PC-9 (cell line): ENCODE measurements around the gene ZNF280A. TPM values are rescaled to one million over a fixed set of nuclear protein-coding genes. Genes with fewer than 3 reads are reported as not detected.

ENCODE experiments used
- BruUV-seq: library from RNA; stranded (reverse); fragments of 400-500 nt; replicated peaks from 2 replicates; lab custom pipeline; 2021; lab: Mats Ljungman, UMichigan
- CTCF ChIA-PET: fragments of 300-600 bp; sonication (Branson Sonifier 250); formaldehyde crosslinking; loops from one replicate; lab custom pipeline; 2022; ENCODE audit warnings: antibody characterized with exemption; lab: Charles Lee
- POLR2A ChIA-PET: fragments of 300-600 bp; sonication (Branson Sonifier 250); formaldehyde crosslinking; loops from one replicate; lab custom pipeline; 2022; ENCODE audit warnings: antibody characterized with exemption; ENCODE audit not compliant: unreplicated experiment; lab: Charles Lee
- DNase-seq, 2 experiments: peaks; one replicate each; pipeline versions ENCODE4 v3.0.0 to v3.0.0-alpha.2; 2015 to 2022; ENCODE audit warnings: mixed read lengths in 1 of 2
- H2AFZ ChIP-seq: fragments of 200-600 bp; sonication (generic); 2 replicates; pipeline ENCODE4 v1.8.1; 2017; ENCODE audit warnings: antibody characterized with exemption
- H3F3A ChIP-seq: fragments of 200-600 bp; sonication (generic); 2 replicates; pipeline ENCODE4 v1.8.1; 2017; ENCODE audit warnings: antibody characterized with exemption, mild to moderate bottlenecking, low read depth; ENCODE audit not compliant: insufficient read depth
- H3K27ac ChIP-seq: fragments of 200-600 bp; sonication (generic); 2 replicates; pipeline ENCODE4 v1.6.1; 2016; ENCODE audit warnings: mixed run types
- H3K27me3 ChIP-seq: fragments of 200-600 bp; sonication (generic); 2 replicates; pipeline ENCODE4 v1.6.1; 2016; ENCODE audit warnings: low read depth, mixed run types; ENCODE audit not compliant: insufficient read depth
- H3K36me3 ChIP-seq: fragments of 200-600 bp; sonication (generic); 2 replicates; pipeline ENCODE4 v1.6.1; 2016; ENCODE audit warnings: low read depth, mixed run types
- H3K4me1 ChIP-seq: fragments of 200-600 bp; sonication (generic); replicated peaks from 2 replicates; pipeline ENCODE4 v1.6.1; 2016; ENCODE audit warnings: mixed run types; ENCODE audit not compliant: insufficient read depth
- H3K4me2 ChIP-seq: fragments of 200-600 bp; sonication (generic); 2 replicates; pipeline ENCODE4 v1.6.1; 2017; ENCODE audit warnings: mixed run types
- H3K4me3 ChIP-seq: fragments of 200-600 bp; sonication (generic); 2 replicates; pipeline ENCODE4 v1.6.1; 2016; ENCODE audit warnings: mixed run types
- H3K79me2 ChIP-seq: fragments of 200-600 bp; sonication (generic); 2 replicates; pipeline ENCODE4 v1.6.1; 2017; ENCODE audit warnings: low read depth, mixed run types
- H3K9me2 ChIP-seq: fragments of 200-600 bp; sonication (generic); 2 replicates; pipeline ENCODE4 v1.8.1; 2017; ENCODE audit warnings: mild to moderate bottlenecking; ENCODE audit not compliant: insufficient read depth
- H3K9me3 ChIP-seq: fragments of 200-600 bp; sonication (generic); 2 replicates; pipeline ENCODE4 v1.8.1; 2016; ENCODE audit warnings: low read depth; ENCODE audit not compliant: insufficient read depth
- H4K20me1 ChIP-seq: fragments of 200-600 bp; sonication (generic); 2 replicates; pipeline ENCODE4 v1.8.1; 2017; ENCODE audit not compliant: insufficient read depth
- EZH2 ChIP-seq: fragments of 200-600 bp; sonication (generic); IDR thresholded peaks from 2 replicates; pipeline ENCODE4 v1.8.0; 2017; ENCODE audit warnings: antibody characterized with exemption, low read depth
- intact Hi-C: fragments of 100-400 bp; cut with micrococcal nuclease; formaldehyde crosslinking; loops from one replicate; pipeline ENCODE4 v1.10.0; 2022; ENCODE audit not compliant: unreplicated experiment
- total RNA-seq: library from RNA; stranded (reverse); gene quantifications from 2 replicates; pipeline ENCODE4 v1.2.3, GENCODE V29; 2021
- TF ChIP-seq, protein P1 (sequence below): fragments of 200-600 bp; sonication (generic); conservative IDR thresholded peaks from 2 replicates; pipeline ENCODE4 v1.6.1; 2017; ENCODE audit warnings: mixed run types, antibody characterized with exemption, mild to moderate bottlenecking, moderate library complexity

The ZNF280A gene
- total RNA-seq, 1 experiment from 2014 or later, result not detected

DNA sequence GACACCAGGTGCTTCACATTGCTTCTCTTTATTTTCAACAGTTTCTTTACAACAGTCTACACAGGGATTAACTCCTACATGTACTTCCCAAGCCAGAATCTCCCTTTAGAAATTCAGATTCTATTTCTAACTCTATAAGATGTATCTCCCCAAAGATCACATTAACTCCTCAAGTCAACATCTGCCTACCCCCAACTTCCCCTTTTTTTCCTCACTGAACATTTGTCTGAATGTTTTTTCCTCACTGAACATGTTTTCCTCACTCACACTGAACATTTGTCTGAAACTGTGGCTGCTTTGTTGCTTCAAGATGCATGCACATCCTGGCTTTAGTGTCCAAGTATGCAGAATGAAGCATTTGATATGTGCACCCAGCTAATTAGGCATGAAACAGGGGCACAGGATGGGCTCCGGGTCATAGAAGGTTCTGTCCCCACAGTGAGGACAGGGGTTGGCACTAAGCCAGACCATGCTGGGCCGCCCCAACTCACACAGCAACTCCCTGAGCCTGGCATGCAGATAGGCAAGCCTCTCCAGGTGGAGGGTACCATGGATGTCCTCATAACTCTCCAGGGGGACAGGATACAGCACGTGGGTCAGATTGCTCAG lies 27.7 kb upstream of the ZNF280A start:
- no peaks in the 10 kb centered on the region for H3K79me2 ChIP-seq
- intact Hi-C loops, result no loop called here
- no peaks in the 10 kb centered on the region for H4K20me1 ChIP-seq
- POLR2A ChIA-PET, result no interaction called here
- DNase-seq, result no peak
- no TSS peak for BruUV-seq
- no peaks in the 10 kb centered on the region for H3F3A ChIP-seq
- no peak overlapping the region for H3K4me2 ChIP-seq
- no peaks in the 10 kb centered on the region for H3K9me2 ChIP-seq
- H3K36me3 ChIP-seq, result no peaks in the 10 kb centered on the region
- no peak for TF ChIP-seq EZH2
- TF ChIP-seq, protein P1, sequence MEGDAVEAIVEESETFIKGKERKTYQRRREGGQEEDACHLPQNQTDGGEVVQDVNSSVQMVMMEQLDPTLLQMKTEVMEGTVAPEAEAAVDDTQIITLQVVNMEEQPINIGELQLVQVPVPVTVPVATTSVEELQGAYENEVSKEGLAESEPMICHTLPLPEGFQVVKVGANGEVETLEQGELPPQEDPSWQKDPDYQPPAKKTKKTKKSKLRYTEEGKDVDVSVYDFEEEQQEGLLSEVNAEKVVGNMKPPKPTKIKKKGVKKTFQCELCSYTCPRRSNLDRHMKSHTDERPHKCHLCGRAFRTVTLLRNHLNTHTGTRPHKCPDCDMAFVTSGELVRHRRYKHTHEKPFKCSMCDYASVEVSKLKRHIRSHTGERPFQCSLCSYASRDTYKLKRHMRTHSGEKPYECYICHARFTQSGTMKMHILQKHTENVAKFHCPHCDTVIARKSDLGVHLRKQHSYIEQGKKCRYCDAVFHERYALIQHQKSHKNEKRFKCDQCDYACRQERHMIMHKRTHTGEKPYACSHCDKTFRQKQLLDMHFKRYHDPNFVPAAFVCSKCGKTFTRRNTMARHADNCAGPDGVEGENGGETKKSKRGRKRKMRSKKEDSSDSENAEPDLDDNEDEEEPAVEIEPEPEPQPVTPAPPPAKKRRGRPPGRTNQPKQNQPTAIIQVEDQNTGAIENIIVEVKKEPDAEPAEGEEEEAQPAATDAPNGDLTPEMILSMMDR, result no peak
- H3K4me1 ChIP-seq, result no peaks in the 10 kb centered on the region
- H2AFZ ChIP-seq, result no peak overlapping the region
- H3K4me3 ChIP-seq, result no peak overlapping the region
- H3K27me3 ChIP-seq, result peaks cover 35% of the 10 kb centered on the region
- CTCF ChIA-PET, result no interaction called here
- no peak overlapping the region for H3K27ac ChIP-seq
- H3K9me3 ChIP-seq, result no peaks in the 10 kb centered on the region

GRCh38 chr22:22547226-22547625 lies 27.2 kb upstream of the ZNF280A start:
- no peaks in the 10 kb centered on the region for H4K20me1 ChIP-seq
- BruUV-seq, result no TSS peak
- TF ChIP-seq, protein P1, result no peak
- no peak for TF ChIP-seq EZH2
- no peak for DNase-seq
- no peak overlapping the region for H3K27ac ChIP-seq
- no peaks in the 10 kb centered on the region for H3K36me3 ChIP-seq
- no peak overlapping the region for H3K4me2 ChIP-seq
- H3K79me2 ChIP-seq, result no peaks in the 10 kb centered on the region
- no peaks in the 10 kb centered on the region for H3K4me1 ChIP-seq
- CTCF ChIA-PET, result no interaction called here
- intact Hi-C loops, result no loop called here
- H3K27me3 ChIP-seq, result peaks cover 40% of the 10 kb centered on the region
- no peak overlapping the region for H3K4me3 ChIP-seq
- H2AFZ ChIP-seq, result no peak overlapping the region
- H3F3A ChIP-seq, result no peaks in the 10 kb centered on the region
- POLR2A ChIA-PET, result no interaction called here
- no peaks in the 10 kb centered on the region for H3K9me3 ChIP-seq
- no peaks in the 10 kb centered on the region for H3K9me2 ChIP-seq

GRCh38 chr22:22546490-22546889 lies 26.4 kb upstream of the ZNF280A start:
- ChIA-PET POLR2A (no interaction called here), CTCF (no interaction called here)
- Histone ChIP-seq H3K4me1 (no peaks in the 10 kb centered on the region), H3F3A (no peaks in the 10 kb centered on the region), H2AFZ (no peak overlapping the region), H3K4me3 (no peak overlapping the region), H3K36me3 (no peaks in the 10 kb centered on the region), H3K27me3 (peaks cover 45% of the 10 kb centered on the region), H4K20me1 (no peaks in the 10 kb centered on the region), H3K4me2 (no peak overlapping the region), H3K79me2 (no peaks in the 10 kb centered on the region), H3K9me3 (no peaks in the 10 kb centered on the region), H3K9me2 (no peaks in the 10 kb centered on the region), H3K27ac (no peak overlapping the region)
- no peak for DNase-seq
- TF ChIP-seq, protein P1, result no peak
- TF ChIP-seq EZH2, result no peak
- intact Hi-C loops, result no loop called here
- BruUV-seq, result no TSS peak
